Suprapubic skin (tissue), 4 donors: Measurements from ENCODE around the gene F2RL3. TPM values are rescaled to one million over a fixed set of nuclear protein-coding genes. Genes with fewer than 3 reads are reported as not detected.

ENCODE experiments used
- DNase-seq, 2 donors: peaks; one replicate each; pipeline ENCODE4 v3.0.0-alpha.2; 2019; ENCODE audit warnings: low spot score in 2 of 2
- H3K27ac ChIP-seq: fragments of 200-600 bp; sonication (generic); one replicate; pipeline ENCODE4 v1.5.1; 2019
- H3K27me3 ChIP-seq: fragments of 200-600 bp; sonication (generic); one replicate; pipeline ENCODE4 v1.5.1; 2019
- H3K36me3 ChIP-seq: fragments of 200-600 bp; sonication (generic); one replicate; pipeline ENCODE4 v1.5.1; 2019
- H3K4me1 ChIP-seq: fragments of 200-600 bp; sonication (generic); one replicate; pipeline ENCODE4 v1.5.1; 2019
- H3K4me3 ChIP-seq: fragments of 200-600 bp; sonication (generic); one replicate; pipeline ENCODE4 v1.5.1; 2019; ENCODE audit warnings: mild to moderate bottlenecking
- H3K9me3 ChIP-seq: fragments of 200-600 bp; sonication (generic); one replicate; pipeline ENCODE4 v1.5.1; 2019
- CTCF ChIP-seq, 2 donors: fragments of 200-600 bp in 1 of 2; fragments of 450-650 bp in 1 of 2; sonication (generic) in 1 of 2; IDR thresholded peaks; one replicate each; pipeline ENCODE4 v1.5.1; 2016 to 2019; ENCODE audit warnings: antibody characterized with exemption in 2 of 2, mild to moderate bottlenecking in 1 of 2, moderate library complexity in 1 of 2
- EP300 ChIP-seq: sonication (generic); formaldehyde crosslinking; IDR thresholded peaks from one replicate; pipeline ENCODE4 v1.6.1; 2017; ENCODE audit warnings: antibody characterized with exemption
- POLR2A ChIP-seq, 2 donors: fragments of 450-650 bp; IDR thresholded peaks; one replicate each; pipeline ENCODE4 v1.6.1; 2017; ENCODE audit warnings: antibody characterized with exemption in 2 of 2, mild to moderate bottlenecking in 2 of 2, moderate library complexity in 2 of 2
- POLR2AphosphoS5 ChIP-seq, 3 donors: sonication (generic); formaldehyde crosslinking; IDR thresholded peaks; one replicate each; pipeline ENCODE4 v1.6.1; 2017; ENCODE audit warnings: antibody characterized with exemption in 3 of 3
- WGBS: methylation state at CpG from one replicate; pipeline ENCODE4 v1.1.5; 2018; 5-methylcytosine and 5-hydroxymethylcytosine counted together
- total RNA-seq, 4 donors: library from RNA; depleted of rRNA; stranded (reverse); fragments of >200 nt; gene quantifications; one replicate each; pipeline ENCODE4 v1.1.0, GENCODE V29; 2016

Gene F2RL3
- 1 to 10 TPM in 2 of 4 donors, under 1 TPM in 2; 0.57 to 3.9 (median 1.2) TPM for total RNA-seq

- peaks cover 15% of the 10 kb centered on the region for H3K4me1 ChIP-seq
- TF ChIP-seq POLR2A (IDR thresholded peaks at IDR 0.05) (peak in 1 of 2 donors; percentile 9), POLR2AphosphoS5 (IDR thresholded peaks at IDR 0.05) (no peak)
- peaks cover 6% of the 10 kb centered on the region for H3K27me3 ChIP-seq
- no peaks in the 10 kb centered on the region for H3K9me3 ChIP-seq
- peak within 1 kb of the TSS; percentile 26 for H3K4me3 ChIP-seq
- H3K36me3 ChIP-seq: no peaks in the 10 kb centered on the region
- H3K27ac ChIP-seq: peak within 1 kb of the TSS; percentile 7
- peak in 1 of 2 donors; percentile 76 for DNase-seq
- WGBS: 50% methylated on average over 16 of the region's 31 CpGs
Observed at GRCh38 chr19:16888629-16889365, at the start of gene F2RL3. Gene F2RL3, plus strand, starts transcription at chr19:16888999. Its CDS starts 191 bp downstream, at chr19:16889190.

GRCh38 chr19:16841391-16841926 lies 47.3 kb upstream of the F2RL3 start:
- no peak overlapping the region for H3K4me3 ChIP-seq
- no peak overlapping the region for H3K27ac ChIP-seq
- no peak for DNase-seq
- TF ChIP-seq CTCF (IDR thresholded peaks at IDR 0.05) (no peak), EP300 (no peak), POLR2A (IDR thresholded peaks at IDR 0.05) (no peak), POLR2AphosphoS5 (IDR thresholded peaks at IDR 0.05) (no peak)
- no peaks in the 10 kb centered on the region for H3K27me3 ChIP-seq
- peaks cover 87% of the 10 kb centered on the region for H3K36me3 ChIP-seq
- WGBS: 62% methylated on average over 11 of the region's 15 CpGs
- H3K4me1 ChIP-seq: peaks cover 6% of the 10 kb centered on the region
- no peaks in the 10 kb centered on the region for H3K9me3 ChIP-seq

GRCh38 chr19:16846901-16847300 lies 41.9 kb upstream of the F2RL3 start:
- Histone ChIP-seq H3K4me3 (no peak overlapping the region), H3K9me3 (no peaks in the 10 kb centered on the region), H3K4me1 (no peaks in the 10 kb centered on the region), H3K27ac (no peak overlapping the region), H3K27me3 (no peaks in the 10 kb centered on the region), H3K36me3 (peaks cover 98% of the 10 kb centered on the region)
- 94% methylated on average over 15 of the region's 16 CpGs for WGBS
- DNase-seq: no peak
- TF ChIP-seq CTCF (IDR thresholded peaks at IDR 0.05) (no peak), EP300 (no peak), POLR2AphosphoS5 (IDR thresholded peaks at IDR 0.05) (no peak), POLR2A (IDR thresholded peaks at IDR 0.05) (no peak)

- Histone ChIP-seq H3K27me3 (no peaks in the 10 kb centered on the region), H3K27ac (no peak overlapping the region), H3K4me3 (no peak overlapping the region), H3K9me3 (no peaks in the 10 kb centered on the region), H3K36me3 (peaks cover 98% of the 10 kb centered on the region), H3K4me1 (no peaks in the 10 kb centered on the region)
- 95% methylated on average over 6 of the region's 6 CpGs for WGBS
- no peak for TF ChIP-seq EP300
- no peak for TF ChIP-seq POLR2A (IDR thresholded peaks at IDR 0.05)
- no peak for TF ChIP-seq POLR2AphosphoS5 (IDR thresholded peaks at IDR 0.05)
- no peak for TF ChIP-seq CTCF (IDR thresholded peaks at IDR 0.05)
- DNase-seq: no peak
Observed at GRCh38 chr19:16847430-16847829, 41.4 kb upstream of the F2RL3 start.

GRCh38 chr19:16849168-16849567 lies 39.6 kb upstream of the F2RL3 start:
- Histone ChIP-seq H3K4me1 (no peaks in the 10 kb centered on the region), H3K4me3 (no peak overlapping the region), H3K36me3 (peaks cover 98% of the 10 kb centered on the region), H3K27ac (no peak overlapping the region), H3K9me3 (no peaks in the 10 kb centered on the region), H3K27me3 (no peaks in the 10 kb centered on the region)
- no peak for DNase-seq
- 100% methylated on average over 1 of the region's 1 CpG for WGBS
- TF ChIP-seq POLR2AphosphoS5 (IDR thresholded peaks at IDR 0.05): no peak
- TF ChIP-seq POLR2A (IDR thresholded peaks at IDR 0.05): no peak
- TF ChIP-seq EP300: no peak
- TF ChIP-seq CTCF (IDR thresholded peaks at IDR 0.05): no peak
